GM18505 (cell line): ENCODE measurements around the gene LPCAT4.
"Not testable (repeated sequence)": the region's sequence is repeated elsewhere in the genome, so short reads cannot be mapped to it uniquely, and the experiment has no call there.

Experiments
- ATAC-seq: cut with Tn5 transposase; IDR thresholded peaks from one replicate; pipeline ENCODE4 v1.9.1; 2021; ENCODE audit not compliant: unreplicated experiment
- POLR2A ChIP-seq: IDR thresholded peaks from 4 replicates; pipeline ENCODE4 v1.6.1; 2011; ENCODE audit warnings: borderline replicate concordance; ENCODE audit not compliant: insufficient read depth, insufficient read length; ENCODE audit errors: extremely low read depth

Gene LPCAT4, protein sequence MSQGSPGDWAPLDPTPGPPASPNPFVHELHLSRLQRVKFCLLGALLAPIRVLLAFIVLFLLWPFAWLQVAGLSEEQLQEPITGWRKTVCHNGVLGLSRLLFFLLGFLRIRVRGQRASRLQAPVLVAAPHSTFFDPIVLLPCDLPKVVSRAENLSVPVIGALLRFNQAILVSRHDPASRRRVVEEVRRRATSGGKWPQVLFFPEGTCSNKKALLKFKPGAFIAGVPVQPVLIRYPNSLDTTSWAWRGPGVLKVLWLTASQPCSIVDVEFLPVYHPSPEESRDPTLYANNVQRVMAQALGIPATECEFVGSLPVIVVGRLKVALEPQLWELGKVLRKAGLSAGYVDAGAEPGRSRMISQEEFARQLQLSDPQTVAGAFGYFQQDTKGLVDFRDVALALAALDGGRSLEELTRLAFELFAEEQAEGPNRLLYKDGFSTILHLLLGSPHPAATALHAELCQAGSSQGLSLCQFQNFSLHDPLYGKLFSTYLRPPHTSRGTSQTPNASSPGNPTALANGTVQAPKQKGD

DNA sequence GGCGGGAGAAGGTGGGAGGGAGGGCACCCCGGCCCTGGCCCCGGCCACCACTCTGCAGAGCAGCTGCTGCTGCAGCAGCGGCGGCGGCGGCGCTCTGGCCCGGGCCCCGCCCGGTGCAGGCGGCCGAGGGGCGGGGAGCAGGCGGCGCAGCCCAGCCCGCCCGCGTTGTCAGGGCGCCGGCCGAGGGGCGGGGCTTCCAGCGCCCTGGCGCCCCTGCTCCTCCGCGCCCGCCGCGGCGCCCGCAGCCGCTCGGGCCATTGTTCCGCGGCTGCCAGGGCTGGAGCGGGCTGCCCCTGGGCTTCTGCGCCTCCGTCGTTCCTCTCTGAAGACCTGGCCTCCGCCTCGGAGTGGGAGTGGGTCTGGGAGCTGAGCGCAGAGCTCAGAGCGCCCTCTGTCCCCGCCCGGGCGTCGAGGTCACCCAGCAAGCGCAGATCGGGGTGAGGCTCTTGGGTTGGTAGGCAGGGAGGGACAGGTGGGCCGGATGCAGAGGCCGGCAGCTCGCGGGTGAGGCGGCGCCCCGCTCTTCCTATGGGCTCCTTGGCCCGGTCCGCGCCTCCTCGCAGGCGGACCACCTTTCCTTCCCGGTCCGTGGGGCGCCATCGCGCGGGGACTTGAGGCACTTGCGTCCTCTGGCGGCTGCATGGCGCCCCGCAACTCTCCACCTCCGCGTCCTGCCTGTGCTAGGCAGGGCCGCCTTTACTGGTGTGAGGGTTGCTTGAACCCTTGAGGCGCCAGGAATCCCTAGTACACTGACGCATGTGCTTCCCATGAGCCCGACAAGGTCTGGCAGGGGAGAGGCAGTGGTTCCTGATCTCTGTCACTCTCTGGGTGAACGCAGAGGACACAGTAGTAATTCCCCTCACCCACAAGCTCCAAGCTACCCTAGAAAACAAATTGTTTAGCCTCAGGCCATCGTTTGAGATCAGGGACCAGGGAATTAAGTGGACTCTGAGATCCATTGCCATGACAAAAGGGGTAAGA, at the start of gene LPCAT4:
TSS of gene LPCAT4 (minus strand) at position 96 of the 981 bp plus-strand sequence. CDS start 96 bp downstream, outside the sequence.
- ATAC-seq: peak; percentile 79
- TF ChIP-seq POLR2A: peak; percentile 81

DNA sequence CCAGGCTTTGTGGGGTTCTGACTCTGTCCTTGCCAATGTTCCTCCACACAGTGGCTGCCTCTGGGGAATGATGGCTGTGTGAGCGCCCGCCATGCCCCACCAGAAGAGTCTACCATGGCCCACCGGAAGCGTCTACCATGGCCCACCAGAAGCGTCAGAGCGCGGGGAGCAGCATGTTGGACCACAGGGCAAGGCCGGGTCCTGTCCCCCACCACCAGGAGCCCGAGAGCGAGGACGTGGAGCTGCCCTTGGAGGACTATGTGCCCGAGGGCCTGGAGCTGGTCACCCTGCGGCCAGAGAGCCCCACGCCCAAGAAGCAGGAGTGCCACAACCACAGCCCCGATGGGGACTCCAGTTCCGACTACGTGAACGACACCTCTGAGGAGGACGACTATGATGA, 42.5 kb upstream of the LPCAT4 start:
- ATAC-seq: not testable (repeated sequence)

DNA sequence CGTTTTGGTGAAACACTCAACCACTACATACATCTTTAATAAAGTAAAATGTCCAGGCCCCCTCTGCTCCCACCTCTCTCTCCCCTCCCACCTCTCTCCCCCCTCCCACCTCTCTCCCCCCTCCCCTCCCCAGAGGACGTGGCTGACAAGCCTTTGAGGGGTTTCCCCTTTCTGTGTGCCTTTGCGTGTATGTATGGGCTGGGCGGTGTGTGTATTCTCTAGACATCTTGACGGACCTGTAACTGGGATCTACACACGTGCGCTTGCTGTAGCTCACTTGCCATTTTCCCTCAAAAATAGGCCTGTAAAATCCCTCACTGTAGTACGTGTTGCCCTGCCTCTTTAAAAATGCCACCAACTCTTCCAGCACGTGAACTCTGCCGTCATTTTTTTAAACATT, 42.0 kb upstream of the LPCAT4 start:
- ATAC-seq: not testable (repeated sequence)

DNA sequence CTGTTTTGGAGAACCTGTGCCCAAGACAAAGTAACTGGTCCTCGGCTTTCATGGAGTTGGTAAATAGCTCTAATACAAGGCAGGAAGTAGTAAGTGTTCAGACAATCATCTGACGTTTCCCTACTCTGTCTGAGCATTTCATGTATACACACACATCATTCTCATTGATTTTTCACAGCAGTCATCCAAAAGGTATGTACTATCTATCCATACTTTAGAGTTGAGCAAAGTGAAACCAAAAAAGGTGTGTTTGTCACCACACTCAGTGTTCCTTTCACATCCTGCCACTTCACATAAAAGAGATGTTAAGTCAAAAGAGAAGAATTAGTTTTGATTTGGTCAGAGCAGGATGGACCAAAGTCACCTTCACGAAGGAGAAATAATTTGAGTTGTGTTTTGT, 36.9 kb upstream of the LPCAT4 start:
- ATAC-seq: peak; percentile 49

DNA sequence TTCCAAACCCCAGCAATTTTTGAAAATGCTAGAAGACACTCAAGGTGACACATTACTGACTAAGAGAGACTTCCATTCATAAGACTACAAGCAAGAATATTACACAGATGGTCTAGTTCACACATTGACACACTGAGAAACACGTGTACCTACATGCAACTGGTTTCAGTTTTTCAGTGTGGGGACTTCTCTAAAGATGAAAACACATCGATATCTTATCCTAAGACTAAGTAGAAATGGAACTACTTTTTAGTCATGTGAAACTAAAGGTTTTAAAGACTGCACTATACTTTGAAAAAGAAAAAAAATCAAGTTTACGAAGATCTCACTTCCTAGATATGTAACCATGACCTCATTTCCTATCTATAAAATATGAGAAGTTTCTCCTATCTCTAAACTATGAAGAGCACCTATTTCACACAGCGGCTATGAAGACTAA, 36.2 kb upstream of the LPCAT4 start:
- ATAC-seq: peak; percentile 58

DNA sequence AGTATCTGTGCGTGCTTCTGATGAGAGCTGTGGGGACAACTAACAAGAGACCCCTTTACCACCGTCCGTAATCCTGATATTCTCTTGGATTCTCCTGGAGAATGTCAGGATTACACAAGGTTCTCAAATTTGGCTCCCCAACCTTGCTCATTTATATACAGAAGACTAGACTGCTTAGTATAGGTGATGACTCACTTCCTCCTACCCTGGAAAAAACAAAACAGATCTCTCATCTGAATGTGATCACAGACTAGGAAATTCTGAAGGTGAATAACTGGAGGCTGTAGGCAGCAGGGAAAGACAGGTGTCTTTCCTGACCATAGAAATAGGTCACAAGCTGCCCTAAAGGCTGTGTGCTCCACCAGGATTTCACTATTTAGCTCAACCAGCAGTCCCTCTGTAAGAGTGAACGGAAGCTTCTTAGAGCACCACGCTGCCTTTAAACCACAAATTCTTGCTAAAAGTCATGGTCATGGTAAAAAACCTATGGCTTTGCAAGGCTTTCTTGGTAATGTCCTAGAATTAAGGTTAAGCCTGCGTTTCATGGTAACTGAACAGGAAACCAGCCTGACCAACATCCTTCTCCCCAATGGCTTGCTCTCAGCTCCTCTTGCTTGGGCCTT, 30.8 kb upstream of the LPCAT4 start:
- ATAC-seq: not testable (repeated sequence)

DNA sequence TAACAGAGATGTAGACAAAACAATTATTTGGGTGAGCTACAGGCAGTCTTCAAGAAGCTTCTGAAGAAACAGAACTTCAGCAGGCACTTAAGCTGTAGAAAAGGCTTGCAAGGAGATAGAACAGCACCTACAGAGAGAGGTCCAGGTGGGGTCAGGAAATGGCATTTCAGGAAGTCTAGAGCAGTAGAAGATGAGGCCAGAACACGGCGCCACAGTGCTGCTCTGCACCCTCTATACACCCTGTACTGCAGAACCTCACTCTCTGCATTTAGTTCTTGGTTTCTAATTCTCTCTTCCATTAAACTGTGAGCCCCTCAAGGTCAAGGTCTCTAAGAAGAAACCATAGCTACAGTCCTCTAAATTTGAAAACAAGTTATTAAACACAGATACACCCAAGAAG, 26.0 kb upstream of the LPCAT4 start:
- not testable (repeated sequence) for ATAC-seq

DNA sequence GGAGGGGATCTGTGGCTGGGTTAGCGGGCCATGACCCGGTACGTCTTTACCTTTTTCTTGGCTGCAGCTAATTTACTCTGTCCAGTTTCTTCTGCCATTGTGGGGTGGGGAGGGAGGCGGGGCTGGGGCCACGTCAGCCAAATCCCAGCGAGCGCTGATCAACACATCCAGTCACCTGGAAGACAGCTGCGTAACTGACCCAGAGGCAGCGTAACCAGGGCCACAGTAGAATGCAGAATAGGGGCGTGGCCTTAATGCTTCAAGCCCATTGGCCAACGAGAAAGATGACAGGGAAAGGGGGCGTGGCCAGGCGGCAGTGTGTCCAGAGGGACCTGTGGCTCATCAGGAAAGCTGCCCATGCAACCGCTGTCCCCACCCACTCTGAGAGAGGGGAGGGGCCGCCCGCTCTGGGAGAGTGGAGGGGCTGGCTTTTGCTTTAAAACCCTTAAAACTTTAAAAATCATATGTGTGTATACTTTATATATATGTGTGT, 22.6 kb upstream of the LPCAT4 start:
- not testable (repeated sequence) for ATAC-seq

DNA sequence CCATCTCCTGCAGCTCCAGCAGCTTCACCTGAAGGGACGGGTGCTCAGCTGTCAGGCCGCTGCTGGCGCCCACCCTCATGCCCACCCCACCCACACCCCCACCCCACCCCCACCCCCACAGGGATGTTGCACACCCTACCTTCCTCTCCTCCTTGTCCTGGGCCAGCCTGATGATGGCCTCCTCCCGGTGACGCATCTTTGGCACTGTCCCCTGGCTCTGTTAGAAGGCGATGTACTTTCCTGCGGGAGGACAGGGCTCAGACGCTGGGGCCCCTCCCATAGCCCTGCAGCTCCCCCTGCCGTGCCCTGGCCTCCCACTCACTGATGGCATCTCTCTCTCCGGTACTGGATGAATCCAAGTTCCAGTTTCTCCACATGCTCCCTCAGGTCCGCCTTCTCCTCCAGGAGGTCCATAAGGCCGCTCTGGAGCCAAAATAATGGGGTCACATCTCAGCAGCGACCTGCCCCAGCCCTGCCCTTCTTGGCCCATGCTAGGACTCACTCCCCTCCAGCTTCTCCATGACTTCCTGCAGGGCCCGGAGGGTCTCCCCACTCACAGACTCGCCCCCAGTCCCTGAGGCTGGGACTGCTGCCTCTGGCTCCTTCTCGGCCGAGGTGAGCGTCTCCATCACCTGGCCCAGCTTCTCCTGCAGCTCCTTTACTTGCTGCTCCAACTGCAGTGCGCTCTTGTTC, 15.0 kb upstream of the LPCAT4 start:
- not testable (repeated sequence) for ATAC-seq

DNA sequence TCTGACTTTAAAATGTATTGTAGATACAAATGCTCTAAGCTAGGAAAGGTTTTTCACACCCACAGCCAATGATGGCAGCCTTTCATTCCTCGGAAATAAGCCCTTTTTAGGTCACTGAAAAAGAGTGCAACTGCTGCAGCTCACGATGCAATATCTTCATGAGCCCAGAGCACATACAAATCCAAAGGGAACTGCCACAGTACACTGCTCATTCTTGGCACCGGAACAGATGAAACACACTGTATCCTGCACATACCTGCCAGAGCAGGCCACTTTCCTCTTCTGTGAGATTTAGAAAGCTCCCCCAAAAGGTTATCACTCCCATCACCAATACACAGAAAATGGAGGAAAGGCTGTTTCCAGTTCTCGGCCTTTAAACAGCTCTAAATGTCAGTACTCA, 13.5 kb upstream of the LPCAT4 start:
- not testable (repeated sequence) for ATAC-seq

DNA sequence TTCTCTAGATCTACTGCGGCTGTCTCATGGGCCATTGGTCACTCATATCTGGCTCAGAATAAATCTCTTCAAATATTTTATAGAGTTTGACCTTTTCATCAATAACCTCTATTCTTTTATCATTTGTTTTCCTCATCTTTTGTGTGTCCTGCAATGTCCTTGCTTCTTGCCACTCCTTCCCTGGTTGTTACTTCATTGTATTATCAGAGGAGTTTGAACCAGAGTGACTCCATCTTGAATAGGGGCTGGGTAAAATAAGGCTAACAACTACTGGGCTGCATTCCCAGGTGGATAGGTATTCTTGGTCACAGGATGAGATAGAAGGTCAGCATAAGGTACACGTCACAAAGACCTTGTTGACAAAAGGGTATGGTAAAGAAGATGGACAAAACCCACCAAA, 9.9 kb upstream of the LPCAT4 start:
- no peak for ATAC-seq
- TF ChIP-seq POLR2A: no peak

DNA sequence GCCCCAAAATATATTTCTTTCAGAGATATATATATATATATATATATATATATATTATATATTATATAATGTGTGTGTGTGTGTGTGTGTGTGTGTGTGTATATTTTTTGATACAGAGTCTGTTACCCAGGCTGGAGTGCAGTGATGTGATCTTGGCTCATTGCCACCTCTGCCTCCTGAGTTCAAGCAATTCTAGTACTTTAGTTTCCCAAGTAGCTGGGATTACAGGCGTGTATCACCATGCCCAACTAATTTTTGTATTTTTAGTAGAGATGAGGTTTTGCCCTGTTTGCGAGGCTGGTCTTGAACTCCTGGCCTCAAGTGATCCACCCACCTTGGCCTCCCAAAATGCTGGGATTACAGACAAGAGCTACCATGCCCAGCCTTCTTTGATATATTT, 8.5 kb upstream of the LPCAT4 start:
- not testable (repeated sequence) for ATAC-seq

DNA sequence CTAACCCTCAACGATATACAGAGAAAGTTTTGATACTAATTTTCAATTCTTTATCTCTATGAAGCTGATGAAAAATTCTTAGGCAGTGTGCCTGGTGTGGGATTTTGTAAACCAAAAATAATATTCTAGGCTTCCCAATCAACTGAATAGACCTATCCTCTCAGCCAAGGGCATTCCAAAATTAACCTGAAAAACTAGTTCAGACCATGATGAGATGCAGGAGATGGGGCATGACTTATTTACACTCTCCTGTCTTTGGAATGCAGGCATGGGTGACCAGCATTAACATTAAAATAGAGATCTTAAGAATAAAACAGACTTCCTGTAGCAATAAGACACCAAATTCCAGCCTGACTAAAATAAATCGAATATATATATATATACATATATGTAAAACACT, 7.8 kb upstream of the LPCAT4 start:
- TF ChIP-seq POLR2A: no peak
- ATAC-seq: no peak

DNA sequence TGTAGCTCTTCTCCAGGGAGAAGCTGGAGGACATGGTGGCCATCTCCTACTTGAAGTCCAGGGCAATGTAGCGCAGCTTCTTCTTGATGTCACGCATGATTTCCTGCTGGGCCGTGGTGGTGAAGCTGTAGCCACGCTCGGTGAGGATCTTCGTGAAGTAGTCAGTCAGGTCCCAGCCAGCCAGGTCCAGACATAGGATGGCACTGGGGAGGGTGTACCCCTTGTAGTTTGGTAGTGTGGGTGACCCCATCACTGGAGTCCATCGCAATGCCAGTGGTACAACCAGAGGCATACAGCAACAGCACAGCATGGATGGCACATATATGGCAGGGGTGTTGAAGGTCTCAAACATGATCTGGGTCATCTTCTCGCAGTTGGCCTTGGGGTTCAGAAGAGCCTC, 7.0 kb upstream of the LPCAT4 start:
- ATAC-seq: no peak
- TF ChIP-seq POLR2A: no peak
